Mucosa of gallbladder (tissue), 1 donor: ENCODE data around the gene ZNF530. TPM values are rescaled to one million over a fixed set of nuclear protein-coding genes. Genes with fewer than 3 reads are reported as not detected.

Experiments
- DNase-seq: peaks from one replicate; pipeline ENCODE4 v3.0.0-alpha.2; 2020; ENCODE audit warnings: low spot score
- total RNA-seq: library from RNA; stranded (reverse); gene quantifications from one replicate; pipeline ENCODE4 v1.2.1, GENCODE V29; 2021
- donor health status: DM: no; HTN: no; CAD: no.

ZNF530 gene
- total RNA-seq, 1 donor from 2014 or later = 5.1 TPM

- DNase-seq = peak; percentile 92
Observed at GRCh38 chr19:57613941-57614743, 14.5 kb downstream of the ZNF530 start, which contains the start of gene ZNF134. Gene ZNF134, plus strand, starts transcription at chr19:57614242. Its CDS starts 5,227 bp downstream, at chr19:57619469.

GRCh38 chr19:57615346-57615745, 15.7 kb downstream of the ZNF530 start:
- no peak for DNase-seq

DNA sequence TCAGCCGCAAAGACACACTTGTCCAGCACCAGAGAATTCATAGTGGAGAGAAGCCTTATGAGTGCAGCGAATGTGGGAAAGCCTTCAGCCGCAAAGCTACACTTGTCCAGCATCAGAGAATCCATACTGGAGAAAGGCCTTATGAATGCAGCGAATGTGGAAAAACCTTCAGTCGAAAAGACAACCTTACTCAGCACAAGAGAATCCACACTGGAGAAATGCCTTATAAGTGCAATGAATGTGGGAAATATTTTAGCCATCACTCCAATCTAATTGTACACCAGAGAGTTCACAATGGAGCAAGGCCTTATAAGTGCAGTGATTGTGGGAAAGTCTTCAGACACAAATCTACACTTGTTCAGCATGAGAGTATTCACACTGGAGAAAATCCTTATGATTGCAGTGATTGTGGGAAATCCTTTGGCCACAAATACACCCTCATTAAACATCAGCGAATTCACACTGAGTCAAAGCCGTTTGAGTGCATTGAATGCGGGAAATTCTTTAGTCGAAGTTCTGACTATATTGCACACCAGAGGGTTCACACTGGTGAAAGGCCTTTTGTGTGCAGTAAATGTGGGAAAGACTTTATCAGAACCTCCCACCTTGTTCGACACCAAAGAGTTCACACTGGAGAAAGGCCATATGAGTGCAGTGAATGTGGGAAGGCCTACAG, 21.1 kb downstream of the ZNF530 start:
- no peak for DNase-seq

DNA sequence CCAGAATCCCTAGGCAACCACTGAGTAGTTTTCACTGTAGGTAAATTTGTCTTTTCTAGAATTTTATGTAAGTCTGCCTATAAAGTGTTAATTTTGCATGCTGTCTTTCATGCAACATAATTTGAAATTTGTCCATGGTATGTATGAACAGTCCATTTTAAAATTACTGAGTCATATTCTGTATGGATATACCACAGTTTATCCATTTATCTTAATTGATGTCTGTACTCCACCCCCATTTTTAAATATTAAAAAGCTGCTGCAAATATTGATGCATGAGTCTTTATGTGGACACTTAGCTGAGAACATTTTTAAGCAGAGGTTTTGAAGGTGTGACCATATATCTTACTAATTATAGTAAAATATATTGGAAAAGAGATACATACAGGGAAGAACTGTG, 23.4 kb downstream of the ZNF530 start:
- no peak for DNase-seq

DNA sequence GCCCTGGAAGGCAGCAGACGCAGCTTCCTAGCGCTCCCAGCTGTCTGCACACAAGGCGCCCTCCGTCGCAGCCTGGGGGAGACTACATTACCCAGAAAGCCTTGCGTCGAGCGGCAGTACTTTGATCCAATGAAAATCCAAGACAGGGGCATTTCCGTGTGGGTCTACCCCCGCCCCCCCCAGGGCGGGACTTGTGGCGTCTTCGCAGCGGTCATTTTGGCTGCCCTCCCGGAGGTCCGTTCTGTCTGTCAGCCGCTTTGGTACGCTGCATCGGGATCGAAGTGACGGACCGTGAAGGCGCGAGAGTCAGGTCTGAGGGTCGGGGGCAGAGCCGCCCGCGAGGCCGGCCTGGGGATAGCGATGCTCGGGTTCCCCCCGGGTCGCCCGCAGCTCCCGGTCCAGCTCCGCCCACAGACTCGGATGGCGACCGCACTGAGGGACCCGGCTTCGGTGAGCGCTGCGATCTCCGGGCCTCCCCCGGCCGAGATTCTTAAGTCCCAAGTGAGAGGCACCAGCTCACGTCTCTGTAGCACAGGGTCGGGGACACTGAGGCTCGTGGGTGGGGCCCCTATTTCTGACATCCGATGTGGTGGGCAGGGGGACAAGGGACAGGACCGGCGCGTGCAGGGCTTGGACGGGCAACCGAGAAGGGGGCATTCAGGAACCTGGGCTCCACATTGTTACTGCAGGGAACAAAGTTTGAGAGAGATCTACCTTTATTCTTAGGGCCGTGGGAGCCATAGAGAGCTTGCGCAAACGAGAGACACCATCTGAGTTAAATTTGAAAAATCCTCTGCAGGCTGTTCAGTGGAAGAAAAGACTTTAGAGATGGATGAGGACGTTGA, 33.5 kb downstream of the ZNF530 start, which contains the start of gene ZNF211:
TSS of gene ZNF211 (plus strand) at position 182 of the 845 bp plus-strand sequence. CDS start at position 361, 179 bp downstream.
- peak; percentile 95 for DNase-seq

DNA sequence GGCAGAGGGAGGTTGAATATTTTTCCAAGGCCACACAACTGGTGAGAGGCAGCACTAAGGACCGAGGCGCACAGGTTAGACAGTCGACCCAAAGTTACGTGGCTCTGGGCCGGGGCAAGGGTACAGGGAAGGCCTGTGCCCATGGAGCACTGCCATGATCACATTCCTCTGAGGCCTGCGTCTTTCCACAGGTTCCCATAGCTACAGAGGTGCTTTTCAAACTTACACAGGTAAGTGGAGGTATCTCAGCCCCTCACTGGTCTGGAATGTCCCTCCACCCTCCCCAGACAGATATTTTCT, 34.1 kb downstream of the ZNF530 start:
- DNase-seq = no peak

DNA sequence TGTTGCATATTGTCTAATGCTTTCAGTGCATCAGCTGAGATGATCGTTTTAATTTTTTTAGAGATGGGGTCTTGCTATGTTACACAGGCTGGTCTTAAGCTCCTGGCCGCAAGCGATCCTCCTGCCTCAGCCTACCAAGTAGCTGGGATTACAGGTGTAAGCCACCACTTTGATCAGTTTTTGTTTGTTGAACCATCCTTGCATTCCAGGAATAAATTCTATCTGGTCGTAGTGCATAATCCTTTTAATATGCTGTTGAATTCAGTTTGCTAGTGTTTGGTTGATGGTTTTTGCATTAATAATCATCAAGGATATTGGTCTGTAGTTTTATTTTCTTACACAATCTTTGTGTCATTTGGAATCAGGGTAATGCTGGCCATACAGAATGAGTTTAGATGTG, 37.7 kb downstream of the ZNF530 start:
- no peak for DNase-seq

DNA sequence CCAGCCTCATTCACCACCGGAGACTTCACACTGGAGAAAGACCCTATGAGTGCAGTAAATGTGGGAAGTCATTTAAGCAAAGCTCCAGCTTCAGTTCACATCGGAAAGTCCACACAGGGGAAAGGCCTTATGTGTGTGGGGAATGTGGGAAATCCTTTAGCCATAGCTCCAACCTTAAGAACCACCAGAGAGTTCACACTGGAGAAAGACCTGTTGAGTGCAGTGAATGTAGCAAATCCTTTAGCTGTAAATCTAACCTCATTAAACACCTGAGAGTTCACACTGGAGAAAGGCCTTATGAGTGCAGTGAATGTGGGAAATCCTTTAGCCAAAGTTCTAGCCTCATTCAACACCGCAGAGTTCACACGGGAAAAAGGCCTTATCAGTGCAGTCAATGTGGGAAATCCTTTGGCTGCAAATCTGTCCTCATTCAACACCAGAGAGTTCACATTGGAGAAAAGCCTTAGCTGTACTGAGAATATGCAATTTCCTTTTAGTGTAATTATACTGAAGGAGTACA, 42.1 kb downstream of the ZNF530 start:
- no peak for DNase-seq

GRCh38 chr19:57642396-57643046, 42.8 kb downstream of the ZNF530 start:
- DNase-seq = no peak

GRCh38 chr19:57643734-57644133, 44.0 kb downstream of the ZNF530 start:
- DNase-seq = no peak

- DNase-seq = no peak
Observed at GRCh38 chr19:57648331-57649003, 48.8 kb downstream of the ZNF530 start.

GRCh38 chr19:57651654-57651996, 51.9 kb downstream of the ZNF530 start:
- no peak for DNase-seq

DNA sequence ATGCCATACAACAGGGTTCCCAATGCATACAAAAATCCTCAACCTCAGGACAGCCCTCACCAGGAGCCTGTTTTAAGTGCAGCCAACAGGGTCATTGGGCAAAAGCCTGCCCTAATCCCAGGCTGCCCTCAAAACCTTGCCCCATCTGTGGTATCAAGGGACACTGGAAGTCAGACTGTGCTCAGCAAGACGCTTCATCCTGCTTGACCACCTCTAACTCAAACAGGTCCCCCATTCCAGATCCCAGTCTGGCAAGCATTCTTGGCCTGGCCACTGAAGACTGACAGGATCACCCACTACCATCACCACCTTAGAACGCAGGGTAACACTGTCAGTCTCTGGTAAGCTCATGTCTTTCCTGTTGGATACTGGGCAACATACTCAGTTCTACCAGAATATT, 54.0 kb downstream of the ZNF530 start:
- DNase-seq = no peak

GRCh38 chr19:57655443-57655842, 55.8 kb downstream of the ZNF530 start:
- no peak for DNase-seq

GRCh38 chr19:57656346-57656745, 56.7 kb downstream of the ZNF530 start:
- DNase-seq = no peak

Other genes with a start within 250 kb of the ZNF530 start
- gene ZNF304, start 248.6 kb upstream of the ZNF530 start, total RNA-seq = 11.6 TPM
- gene TRAPPC2B, start 236.3 kb upstream of the ZNF530 start, total RNA-seq = 10.6 TPM
- 5.6 TPM for gene ZNF547, start 236.3 kb upstream of the ZNF530 start, total RNA-seq
- gene ZNF548, start 210.0 kb upstream of the ZNF530 start, total RNA-seq = 23.5 TPM
- gene ZNF17, start 188.7 kb upstream of the ZNF530 start, total RNA-seq = 14.4 TPM
- 9.8 TPM for gene ZNF749, start 164.6 kb upstream of the ZNF530 start, total RNA-seq
- 0.95 TPM for gene VN1R1, start 142.7 kb upstream of the ZNF530 start, total RNA-seq
- gene ZNF772, start 122.3 kb upstream of the ZNF530 start, total RNA-seq = 18.9 TPM
- gene ZNF419, start 112.1 kb upstream of the ZNF530 start, total RNA-seq = 9.6 TPM
- 9.9 TPM for gene ZNF773, start 99.9 kb upstream of the ZNF530 start, total RNA-seq
- 8.0 TPM for gene ZNF549, start 72.5 kb upstream of the ZNF530 start, total RNA-seq
- gene ZNF550, start 40.0 kb upstream of the ZNF530 start, total RNA-seq = 15.1 TPM
- 7.1 TPM for gene ZNF416, start 21.0 kb upstream of the ZNF530 start, total RNA-seq
- gene ZIK1, start 15.7 kb upstream of the ZNF530 start, total RNA-seq = 7.6 TPM
- gene ZNF134, start 14.4 kb downstream of the ZNF530 start, total RNA-seq = 19.0 TPM
- 19.6 TPM for gene ZNF211, start 33.3 kb downstream of the ZNF530 start, total RNA-seq
- not detected for gene ZSCAN4, start 69.0 kb downstream of the ZNF530 start, total RNA-seq
- 5.3 TPM for gene ZNF551, start 82.1 kb downstream of the ZNF530 start, total RNA-seq
- gene ZNF154, start 109.3 kb downstream of the ZNF530 start, total RNA-seq = 11.7 TPM
- gene ZNF671, start 127.7 kb downstream of the ZNF530 start, total RNA-seq = 14.9 TPM
- 21.6 TPM for gene ZNF776, start 146.9 kb downstream of the ZNF530 start, total RNA-seq
- gene ZNF586, start 169.8 kb downstream of the ZNF530 start, total RNA-seq = 20.2 TPM
- 47.0 TPM for gene ZNF552, start 215.0 kb downstream of the ZNF530 start, total RNA-seq
- gene ZNF587B, start 230.4 kb downstream of the ZNF530 start, total RNA-seq = 15.9 TPM
- 60.0 TPM for gene ZNF587, start 250.0 kb downstream of the ZNF530 start, total RNA-seq